ENCODE results near the gene PLEKHM2. TPM values are rescaled to one million over a fixed set of nuclear protein-coding genes. Genes with fewer than 3 reads are reported as not detected.

PLEKHM2 gene
- total RNA-seq, 1 experiment from 2014 or later = 38.5 TPM

GRCh38 chr1:15717418-15718125 is 33.5 kb downstream of the PLEKHM2 start (continued):
- TF ChIP-seq CEBPB (IDR thresholded peaks at IDR 0.05; ENCODE audit: low read depth) = no peak
- TF ChIP-seq FOSL1 (IDR thresholded peaks at IDR 0.05; ENCODE audit: low read depth) = no peak
- no peak for TF ChIP-seq ZFX (IDR thresholded peaks at IDR 0.05)
- no peak for TF ChIP-seq ELF1 (IDR thresholded peaks at IDR 0.05; ENCODE audit: borderline replicate concordance, low read depth)
- TF ChIP-seq REST (IDR thresholded peaks at IDR 0.05; ENCODE audit: low read depth) = no peak
- TF ChIP-seq RAD21 (IDR thresholded peaks at IDR 0.05; ENCODE audit: low read depth) = no peak
- no peak for TF ChIP-seq YY1 (IDR thresholded peaks at IDR 0.05; ENCODE audit: extremely low read depth, insufficient replicate concordance, low read depth, low read length)
- TF ChIP-seq EZH2phosphoT487 (IDR thresholded peaks at IDR 0.05; ENCODE audit: borderline replicate concordance) = no peak

GRCh38 chr1:15718199-15718601 is 34.1 kb downstream of the PLEKHM2 start:
- POLR2A ChIA-PET = no interaction called here
- DNase-seq (ENCODE audit: low read depth, low spot score) = no peak
- Histone ChIP-seq H4K20me1 (ENCODE audit: insufficient read depth) (no peaks in the 10 kb centered on the region), H3K9me3 (ENCODE audit: control insufficient read depth in 1 of 2, insufficient read depth in 1 of 2, low read depth in 1 of 2, low read length in 2 of 2) (no peaks in the 10 kb centered on the region), H3K9me2 (ENCODE audit: insufficient read depth) (no peaks in the 10 kb centered on the region), H3K4me1 (ENCODE audit: control insufficient read depth in 1 of 2, insufficient read depth in 2 of 2, low read length in 2 of 2) (no peaks in the 10 kb centered on the region), H3K27ac (ENCODE audit: low read depth, low read length) (no peak overlapping the region), H3K4me3 (replicated peaks in 1 of 2; ENCODE audit: low read depth in 1 of 2, low read length in 2 of 2) (no peak overlapping the region), H3K36me3 (ENCODE audit: control insufficient read depth in 1 of 2, insufficient read depth in 2 of 2, low read length in 2 of 2) (peaks cover 0 to 3% of the 10 kb centered on the region in 2 experiments; a peak in 1 of 4 replicates), H3K9ac (ENCODE audit: low read length) (no peak overlapping the region), H3K79me2 (ENCODE audit: insufficient read depth, low read length) (no peaks in the 10 kb centered on the region), H3K27me3 (ENCODE audit: insufficient read depth, low read length) (no peaks in the 10 kb centered on the region), H3K4me2 (ENCODE audit: low read length) (no peak overlapping the region), H2AFZ (ENCODE audit: low read depth, low read length, poor library complexity, severe bottlenecking) (no peak overlapping the region)
- RAD21 ChIA-PET (ENCODE audit: low non-redundant PET in 1 of 2, low total read pairs in 2 of 2, uncharacterized antibody in 2 of 2, unreplicated experiment in 2 of 2) = interaction anchor here in 1 of 2 experiments (0.6 kb wide), 1 partner anchor 241 kb away, joined by 4 read pairs; no protein-coding TSS in a partner anchor
- intact Hi-C loops (cut with micrococcal nuclease) = no loop called here
- CTCF ChIA-PET = no interaction called here
- no peak for ATAC-seq
- no TSS peak for BruUV-seq (replicated peaks)
- TF ChIP-seq TCF7L2 (IDR thresholded peaks at IDR 0.05; ENCODE audit: borderline replicate concordance, extremely low read depth, insufficient read depth, insufficient read length) (no peak), EGR1 (IDR thresholded peaks at IDR 0.05; ENCODE audit: low read depth) (no peak), FOSL1 (IDR thresholded peaks at IDR 0.05; ENCODE audit: low read depth) (no peak), CBX3 (IDR thresholded peaks at IDR 0.05; ENCODE audit: low read depth) (no peak), CEBPB (IDR thresholded peaks at IDR 0.05; ENCODE audit: low read depth) (no peak), MAX (IDR thresholded peaks at IDR 0.05) (no peak), ATF3 (IDR thresholded peaks at IDR 0.05) (no peak), REST (IDR thresholded peaks at IDR 0.05; ENCODE audit: low read depth) (no peak), EZH2 (IDR thresholded peaks at IDR 0.05) (no peak), SP1 (IDR thresholded peaks at IDR 0.05; ENCODE audit: low read depth) (no peak)

All from HCT116 (cell line).